HG02885 (cell line): Measurements from ENCODE around the gene SFXN1.

ENCODE experiments used
- ATAC-seq: cut with Tn5 transposase; IDR thresholded peaks from one replicate; pipeline ENCODE4 v1.9.1; 2021; ENCODE audit warnings: mild to moderate bottlenecking; ENCODE audit not compliant: unreplicated experiment, poor library complexity

Gene SFXN1

GRCh38 chr5:175535796-175536195, 57.4 kb downstream of the SFXN1 start:
- ATAC-seq = no peak

- ATAC-seq = no peak
These were observed 60.2 kb downstream of the SFXN1 start for GRCh38 chr5:175538576-175538975.

GRCh38 chr5:175539936-175540335, 61.6 kb downstream of the SFXN1 start:
- ATAC-seq = no peak

GRCh38 chr5:175541264-175541663, 62.9 kb downstream of the SFXN1 start:
- ATAC-seq = no peak

GRCh38 chr5:175542232-175542965, 64.0 kb downstream of the SFXN1 start:
- no peak for ATAC-seq

GRCh38 chr5:175542966-175543235, 64.5 kb downstream of the SFXN1 start:
- no peak for ATAC-seq

GRCh38 chr5:175544108-175544511, 65.8 kb downstream of the SFXN1 start:
- no peak for ATAC-seq

- no peak for ATAC-seq
These were observed 66.2 kb downstream of the SFXN1 start for GRCh38 chr5:175544586-175544985.

- ATAC-seq = no peak
These were observed 69.5 kb downstream of the SFXN1 start for GRCh38 chr5:175547842-175548241.

- ATAC-seq = no peak
These were observed 70.4 kb downstream of the SFXN1 start for GRCh38 chr5:175548626-175549311.

- ATAC-seq = no peak
These were observed 71.9 kb downstream of the SFXN1 start for GRCh38 chr5:175550055-175550805.

GRCh38 chr5:175551266-175551665, 72.9 kb downstream of the SFXN1 start:
- ATAC-seq = no peak

- ATAC-seq = no peak
These were observed 75.9 kb downstream of the SFXN1 start for GRCh38 chr5:175554296-175554695.

GRCh38 chr5:175555168-175555785, 76.9 kb downstream of the SFXN1 start:
- ATAC-seq = no peak

GRCh38 chr5:175556794-175557193, 78.4 kb downstream of the SFXN1 start:
- ATAC-seq = no peak

- ATAC-seq = no peak
These were observed 79.4 kb downstream of the SFXN1 start for GRCh38 chr5:175557778-175558177.

- no peak for ATAC-seq
These were observed 80.6 kb downstream of the SFXN1 start for GRCh38 chr5:175558801-175559480.

GRCh38 chr5:175560011-175560410, 81.7 kb downstream of the SFXN1 start:
- ATAC-seq = no peak

GRCh38 chr5:175561085-175561484, 82.7 kb downstream of the SFXN1 start:
- ATAC-seq = no peak

- no peak for ATAC-seq
These were observed 86.4 kb downstream of the SFXN1 start for GRCh38 chr5:175564716-175565115.
